Measurements from ENCODE around the gene PRCP.

DNA sequence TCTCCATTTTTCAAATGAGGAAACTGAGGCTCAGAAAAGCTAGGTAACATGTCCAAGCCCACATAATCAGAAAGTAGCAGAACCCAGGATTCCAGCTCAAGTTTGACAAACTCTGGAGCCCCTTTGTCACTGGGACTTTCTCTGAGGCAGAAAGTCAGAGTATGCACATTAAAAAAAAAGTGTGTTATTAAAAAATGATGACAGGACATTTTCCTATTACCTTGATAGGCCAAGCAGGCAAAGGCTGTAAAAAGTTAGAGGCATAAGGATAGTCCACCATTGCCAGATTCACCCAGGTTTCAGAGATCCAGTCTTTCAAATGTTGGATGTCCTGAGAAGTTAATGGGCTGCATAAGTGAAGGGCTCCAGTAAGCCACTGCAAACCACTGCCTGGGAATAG lies 51.4 kb downstream of the PRCP start:
- TF ChIP-seq CTCF (conservative IDR thresholded peaks at IDR 0.05; ENCODE audit: low read depth in 2 of 2) (no peak), EZH2 (IDR thresholded peaks at IDR 0.05; ENCODE audit: low read depth, unreplicated experiment) (no peak), POLR2AphosphoS5 (IDR thresholded peaks at IDR 0.05; ENCODE audit: low read depth) (no peak), ZNF114 (CRISPR knock-in tag; IDR thresholded peaks at IDR 0.05) (no peak), EZH2phosphoT487 (IDR thresholded peaks at IDR 0.05; ENCODE audit: unreplicated experiment) (no peak), JUNB (IDR thresholded peaks at IDR 0.05; ENCODE audit: unreplicated experiment) (no peak), CREB1 (CRISPR knock-in tag; IDR thresholded peaks at IDR 0.05; ENCODE audit: low read depth) (no peak)
